B cell (primary cell): Measurements from ENCODE around the gene CCDC88C. TPM values are rescaled to one million over a fixed set of nuclear protein-coding genes. Genes with fewer than 3 reads are reported as not detected.

Experiments used
- ATAC-seq: fragments of 200-7000 bp; cut with Tn5 transposase; one replicate; pipeline ENCODE4 v1.10.0; 2021; ENCODE audit warnings: low read depth, mild to moderate bottlenecking, moderate number of reproducible peaks, moderate library complexity
- CTCF ChIA-PET: fragments of 350-600 bp; sonication (Branson Sonifier 250); formaldehyde crosslinking; loops from one replicate; lab custom pipeline; 2021; ENCODE audit warnings: antibody characterized with exemption, inconsistent platforms; lab: Charles Lee
- POLR2A ChIA-PET: fragments of 350-600 bp; sonication (Branson Sonifier 250); formaldehyde crosslinking; loops from one replicate; lab custom pipeline; 2021; ENCODE audit warnings: antibody characterized with exemption; lab: Charles Lee
- DNase-seq: peaks from one replicate; pipeline ENCODE4 v3.0.0; 2013
- H2AFZ ChIP-seq: 2 replicates; pipeline ENCODE4 v1.6.1; 2012; ENCODE audit warnings: mild to moderate bottlenecking, low read depth, low read length; ENCODE audit not compliant: insufficient read depth, poor library complexity, severe bottlenecking
- H3K27ac ChIP-seq, 2 donors: 1 replicate in 1 of 2; 2 replicates in 1 of 2; pipeline ENCODE4 v1.5.1; 2012 to 2013; ENCODE audit warnings: low read length in 2 of 2, mild to moderate bottlenecking in 2 of 2, moderate library complexity in 1 of 2
- H3K27me3 ChIP-seq, 4 experiments: fragments of 200-600 bp in 1 of 4; sonication (generic) in 1 of 4; replicated peaks in 1 of 4; 1 replicate in 2 of 4; 2 replicates in 2 of 4; pipeline versions ENCODE4 v1.6.1 to v1.7.0; 2013 to 2016; ENCODE audit warnings: low read length in 3 of 4, mild to moderate bottlenecking in 2 of 4, mixed read lengths in 1 of 4, moderate library complexity in 1 of 4; ENCODE audit not compliant: insufficient read depth in 4 of 4, control insufficient read depth in 3 of 4; ENCODE audit errors: control extremely low read depth in 1 of 4
- H3K36me3 ChIP-seq, 2 experiments: replicated peaks in 1 of 2; 1 replicate in 1 of 2; 2 replicates in 1 of 2; pipeline versions ENCODE4 v1.6.1 to v1.7.1; 2013; ENCODE audit warnings: low read length in 1 of 2; ENCODE audit not compliant: insufficient read depth in 2 of 2, control insufficient read depth in 1 of 2; ENCODE audit errors: control extremely low read depth in 1 of 2, extremely low read depth in 1 of 2
- H3K4me1 ChIP-seq, 2 donors: fragments of 200-600 bp in 1 of 2; sonication (generic) in 1 of 2; 1 replicate in 1 of 2; 2 replicates in 1 of 2; pipeline versions ENCODE4 v1.5.1 to v1.6.1; 2013 to 2017; ENCODE audit warnings: low read length in 2 of 2; ENCODE audit not compliant: control insufficient read depth in 2 of 2, insufficient read depth in 2 of 2
- H3K4me2 ChIP-seq: replicated peaks from 2 replicates; pipeline ENCODE3; 2012; ENCODE audit warnings: mild to moderate bottlenecking, low read depth, low read length; ENCODE audit not compliant: poor library complexity, severe bottlenecking
- H3K4me3 ChIP-seq, 5 experiments: fragments of 200-600 bp in 1 of 5; sonication (generic) in 1 of 5; 1 replicate in 3 of 5; 2 replicates in 2 of 5; pipeline versions ENCODE4 v1.5.1 to v1.7.0; 2011 to 2016; ENCODE audit warnings: low read length in 4 of 5, mild to moderate bottlenecking in 4 of 5, low read depth in 2 of 5, control low read depth in 1 of 5, moderate library complexity in 1 of 5; ENCODE audit not compliant: insufficient read depth in 1 of 5; ENCODE audit errors: control extremely low read depth in 1 of 5, extremely low read depth in 1 of 5
- H3K79me2 ChIP-seq: fragments of 200-600 bp; sonication (generic); one replicate; pipeline ENCODE4 v1.6.0; 2016; ENCODE audit warnings: low read length; ENCODE audit not compliant: control insufficient read depth, insufficient read depth
- H3K9ac ChIP-seq: fragments of 200-600 bp; sonication (generic); 2 replicates; pipeline ENCODE4 v1.6.1; 2017; ENCODE audit warnings: mild to moderate bottlenecking, low read length, moderate library complexity
- H3K9me3 ChIP-seq, 3 donors: one replicate each; pipeline versions ENCODE4 v1.6.1 to v1.7.1; 2013; ENCODE audit warnings: low read length in 2 of 3; ENCODE audit not compliant: control insufficient read depth in 2 of 3, insufficient read depth in 1 of 3; ENCODE audit errors: control extremely low read depth in 1 of 3
- H4K20me1 ChIP-seq: 2 replicates; pipeline ENCODE4 v1.6.0; 2012; ENCODE audit warnings: mild to moderate bottlenecking, low read length; ENCODE audit not compliant: insufficient read depth, control insufficient read depth, poor library complexity, severe bottlenecking
- H3K27ac Mint-ChIP-seq: one replicate; pipeline ENCODE4 v1.8.0; 2021; ENCODE audit warnings: mixed read lengths
- H3K27me3 Mint-ChIP-seq: one replicate; pipeline ENCODE4 v1.8.0; 2021; ENCODE audit warnings: mixed read lengths
- H3K4me1 Mint-ChIP-seq: one replicate; pipeline ENCODE4 v1.8.0; 2021; ENCODE audit warnings: mixed read lengths
- H3K4me3 Mint-ChIP-seq: one replicate; pipeline ENCODE4 v1.8.0; 2021; ENCODE audit warnings: mixed read lengths
- H3K9me3 Mint-ChIP-seq: one replicate; pipeline ENCODE4 v1.8.0; 2022; ENCODE audit warnings: mixed read lengths; ENCODE audit not compliant: insufficient read depth
- CTCF ChIP-seq: fragments of 200-600 bp; IDR thresholded peaks from one replicate; pipeline ENCODE4 v1.8.0; 2022; ENCODE audit warnings: antibody characterized with exemption, mild to moderate bottlenecking
- EZH2 ChIP-seq: IDR thresholded peaks from 2 replicates; pipeline ENCODE4 v1.6.1; 2012; ENCODE audit warnings: borderline replicate concordance, low read depth, mild to moderate bottlenecking, moderate library complexity, low read length; ENCODE audit not compliant: insufficient read depth, poor library complexity, severe bottlenecking
- WGBS: methylation state at CpG from one replicate; pipeline ENCODE4 v1.1.5; 2013; ENCODE audit warnings: missing lambda C conversion rate; ENCODE audit not compliant: insufficient coverage; 5-methylcytosine and 5-hydroxymethylcytosine counted together
- intact Hi-C: fragments of 100-400 bp; cut with micrococcal nuclease; formaldehyde crosslinking; loops from one replicate; pipeline ENCODE4 v1.10.0; 2022
- polyA plus RNA-seq: library from polyadenylated mRNA; depleted of rRNA; stranded (reverse); fragments of >200 nt; gene quantifications from 2 replicates; pipeline ENCODE4 v1.2.3, GENCODE V29; 2012
- total RNA-seq, 2 donors: library from RNA; stranded (reverse); fragments of 120-200 nt in 1 of 2; gene quantifications; 1 replicate in 1 of 2; 2 replicates in 1 of 2; pipeline versions ENCODE4 v1.2.3 to v1.2.4, GENCODE V29; 2013 to 2022

CCDC88C gene
- total and polyA plus RNA-seq, 2 donors (not counting 1 experiment from before 2014, with no cell fraction given) = 98.7 to 181 TPM

DNA sequence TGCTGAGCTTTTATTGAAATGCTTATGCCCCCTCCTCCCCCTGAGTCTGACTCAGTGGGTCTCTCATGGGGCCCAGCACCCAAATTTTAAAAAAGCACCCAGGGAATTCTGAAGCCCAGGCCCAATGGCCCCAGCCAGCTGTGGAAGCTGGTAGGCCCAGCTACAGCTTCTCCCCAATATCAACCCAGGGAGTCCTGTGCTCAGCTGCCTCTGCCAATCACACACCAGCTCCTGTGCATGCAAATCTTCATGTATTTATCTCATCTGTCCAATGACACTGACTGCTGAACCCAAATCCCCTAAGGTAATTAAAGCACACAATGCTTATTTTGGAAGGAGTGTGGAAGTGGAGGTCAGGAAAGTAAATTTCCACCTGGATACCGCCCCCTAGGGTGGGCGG is 76.3 kb downstream of the CCDC88C start:
- no peaks in the 10 kb centered on the region for H3K9me3 ChIP-seq
- no peak overlapping the region for H3K9ac ChIP-seq
- ChIA-PET POLR2A (no interaction called here), CTCF (interaction anchor here (1.2 kb wide), 1 partner anchor 78 kb away, joined by 3 read pairs; no protein-coding TSS in a partner anchor)
- no peak overlapping the region for H3K4me3 ChIP-seq
- no peak for TF ChIP-seq EZH2
- TF ChIP-seq CTCF = no peak
- Mint-ChIP-seq H3K9me3 (no peaks in the 10 kb centered on the region), H3K27ac (no peak overlapping the region), H3K4me1 (peaks cover 27% of the 10 kb centered on the region), H3K27me3 (no peaks in the 10 kb centered on the region), H3K4me3 (no peak overlapping the region)
- peaks cover 97% of the 10 kb centered on the region for H3K79me2 ChIP-seq
- H3K27ac ChIP-seq = peak overlapping the region in 1 of 2 donors; percentile 26
- H3K36me3 ChIP-seq = peaks cover 0 to 70% of the 10 kb centered on the region in 2 experiments
- DNase-seq = no peak
- WGBS = 100% methylated on average over 2 of the region's 2 CpGs
- H4K20me1 ChIP-seq = peaks cover 95% of the 10 kb centered on the region
- no peak overlapping the region for H3K4me2 ChIP-seq
- no peak overlapping the region for H2AFZ ChIP-seq
- H3K4me1 ChIP-seq = peaks cover 19 to 23% of the 10 kb centered on the region in 2 donors
- H3K27me3 ChIP-seq = no peaks in the 10 kb centered on the region
- intact Hi-C loops = no loop called here
- no peak for ATAC-seq

DNA sequence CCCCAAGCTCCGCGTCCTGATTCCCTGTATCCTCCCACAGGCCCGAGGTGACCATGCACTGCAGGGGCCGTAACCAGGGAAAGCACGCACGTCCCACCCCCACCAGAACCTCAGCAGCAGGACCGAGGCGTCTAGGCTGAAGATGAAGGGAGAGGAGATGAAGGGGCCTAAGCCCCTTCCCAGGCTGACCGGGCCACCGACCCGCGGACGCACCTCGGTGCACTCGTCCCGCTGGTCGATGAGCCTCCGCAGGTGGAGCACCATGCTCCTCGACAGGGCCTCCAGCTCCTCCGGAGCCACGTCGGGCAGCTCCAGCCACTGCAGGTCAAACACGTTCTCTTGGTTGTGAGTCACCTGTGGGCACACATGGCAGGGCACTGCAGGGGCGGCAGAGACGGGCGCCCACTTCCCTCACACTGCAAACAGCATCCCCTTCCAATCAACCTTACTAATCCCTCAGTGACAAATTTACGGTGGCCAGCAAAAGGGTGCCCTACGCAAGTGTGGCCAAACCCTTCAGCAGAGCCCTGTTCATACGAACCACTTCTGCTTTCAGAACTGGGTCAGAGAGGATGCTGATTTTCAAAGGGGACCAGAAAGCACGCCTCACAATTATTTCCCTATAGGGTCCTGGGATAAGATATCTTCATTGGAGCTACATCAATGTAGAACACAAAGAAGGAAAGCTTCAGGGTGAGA is 77.8 kb downstream of the CCDC88C start:
- Histone ChIP-seq H3K4me2 (no peak overlapping the region), H3K36me3 (peaks cover 0 to 85% of the 10 kb centered on the region in 2 experiments), H3K27ac (no peak overlapping the region), H3K4me1 (peaks cover 9 to 16% of the 10 kb centered on the region in 2 donors), H3K27me3 (no peaks in the 10 kb centered on the region), H3K9me3 (no peaks in the 10 kb centered on the region), H4K20me1 (peaks cover 96% of the 10 kb centered on the region), H3K79me2 (peaks cover 97% of the 10 kb centered on the region), H2AFZ (no peak overlapping the region), H3K9ac (no peak overlapping the region), H3K4me3 (no peak overlapping the region)
- Mint-ChIP-seq H3K27ac (peak overlapping the region; percentile 21), H3K27me3 (no peaks in the 10 kb centered on the region), H3K4me1 (peaks cover 18% of the 10 kb centered on the region), H3K4me3 (no peak overlapping the region), H3K9me3 (no peaks in the 10 kb centered on the region)
- WGBS = 90% methylated on average over 21 of the region's 30 CpGs
- DNase-seq = no peak
- ATAC-seq = no peak
- TF ChIP-seq CTCF (no peak), EZH2 (no peak)
- POLR2A ChIA-PET = interaction anchor here (1.2 kb wide), 1 partner anchor 10 kb away, joined by 3 read pairs; no protein-coding TSS in a partner anchor
- CTCF ChIA-PET = interaction anchor here (0.9 kb wide), 1 partner anchor 16 kb away, joined by 3 read pairs; no protein-coding TSS in a partner anchor
- intact Hi-C loops = no loop called here
